Subcutaneous abdominal adipose tissue (tissue), 5 donors: ENCODE measurements around the gene CNIH4.
"Not testable (repeated sequence)": the region's sequence is repeated elsewhere in the genome, so short reads cannot be mapped to it uniquely, and the experiment has no call there.

Experiments used
- H3K27ac ChIP-seq: one replicate; pipeline ENCODE4 v1.7.0; 2013; ENCODE audit warnings: low read depth, mild to moderate bottlenecking, inconsistent platforms, low read length, moderate library complexity
- H3K27me3 ChIP-seq, 5 donors: one replicate each; pipeline ENCODE4 v1.7.0; 2013; ENCODE audit warnings: low read length in 5 of 5, inconsistent platforms in 1 of 5; ENCODE audit not compliant: control insufficient read depth in 5 of 5, insufficient read depth in 4 of 5
- H3K36me3 ChIP-seq, 5 donors: one replicate each; pipeline ENCODE4 v1.7.0; 2013; ENCODE audit warnings: low read length in 5 of 5; ENCODE audit not compliant: control insufficient read depth in 5 of 5, insufficient read depth in 5 of 5
- H3K4me1 ChIP-seq, 5 donors: one replicate each; pipeline ENCODE4 v1.7.0; 2013; ENCODE audit warnings: low read length in 5 of 5, mild to moderate bottlenecking in 3 of 5, moderate library complexity in 1 of 5; ENCODE audit not compliant: control insufficient read depth in 5 of 5, insufficient read depth in 5 of 5
- H3K4me3 ChIP-seq, 5 donors: one replicate each; pipeline ENCODE4 v1.7.0; 2013; ENCODE audit warnings: low read length in 5 of 5, low read depth in 1 of 5
- H3K9ac ChIP-seq, 5 donors: one replicate each; pipeline ENCODE4 v1.7.0; 2013; ENCODE audit warnings: low read length in 5 of 5, mild to moderate bottlenecking in 4 of 5, moderate library complexity in 3 of 5
- H3K9me3 ChIP-seq, 5 donors: one replicate each; pipeline ENCODE4 v1.7.0; 2013; ENCODE audit warnings: low read length in 5 of 5; ENCODE audit not compliant: control insufficient read depth in 5 of 5
- donor health status: healthy.
- donor health status: healthy.
- donor health status: healthy.
- donor health status: healthy.
- donor health status: healthy.

Gene CNIH4

GRCh38 chr1:224356685-224357625 is at the start of gene CNIH4:
TSS of gene CNIH4 (plus strand) at chr1:224356879. CDS start at chr1:224356925, 46 bp downstream.
- Histone ChIP-seq H3K36me3 (no peaks in the 10 kb centered on the region), H3K4me1 (peaks cover 0 to 16% (median 9%) of the 10 kb centered on the region in 5 donors), H3K27me3 (no peaks in the 10 kb centered on the region), H3K9ac (peak within 1 kb of the TSS in 4 of 5 donors; percentile 83 to 89 (median 88)), H3K4me3 (peak within 1 kb of the TSS; percentile 72 to 94 (median 91)), H3K9me3 (no peaks in the 10 kb centered on the region), H3K27ac (peak within 1 kb of the TSS; percentile 92)

GRCh38 chr1:224308064-224308463 is 48.6 kb upstream of the CNIH4 start:
- no peak overlapping the region for H3K27ac ChIP-seq
- H3K9me3 ChIP-seq = no peaks in the 10 kb centered on the region
- peaks cover 22 to 66% (median 56%) of the 10 kb centered on the region in 5 donors for H3K36me3 ChIP-seq
- H3K27me3 ChIP-seq = no peaks in the 10 kb centered on the region
- H3K4me1 ChIP-seq = no peaks in the 10 kb centered on the region
- no peak overlapping the region for H3K4me3 ChIP-seq
- no peak overlapping the region for H3K9ac ChIP-seq

GRCh38 chr1:224311503-224311902 is 45.2 kb upstream of the CNIH4 start:
- H3K27me3 ChIP-seq, H3K9me3 ChIP-seq, H3K27ac ChIP-seq, H3K4me1 ChIP-seq, H3K9ac ChIP-seq, H3K4me3 ChIP-seq: not testable (repeated sequence)
- peaks cover 19 to 54% (median 48%) of the 10 kb centered on the region in 5 donors for H3K36me3 ChIP-seq

GRCh38 chr1:224312025-224312424 is 44.7 kb upstream of the CNIH4 start:
- Histone ChIP-seq H3K4me3 (no peak overlapping the region), H3K9me3 (no peaks in the 10 kb centered on the region), H3K27ac (no peak overlapping the region), H3K9ac (no peak overlapping the region), H3K4me1 (no peaks in the 10 kb centered on the region), H3K36me3 (peaks cover 18 to 51% (median 47%) of the 10 kb centered on the region in 5 donors), H3K27me3 (no peaks in the 10 kb centered on the region)

- Histone ChIP-seq H3K9me3 (no peaks in the 10 kb centered on the region), H3K4me3 (no peak overlapping the region), H3K27me3 (no peaks in the 10 kb centered on the region), H3K27ac (no peak overlapping the region), H3K9ac (no peak overlapping the region), H3K4me1 (no peaks in the 10 kb centered on the region), H3K36me3 (peaks cover 15 to 26% (median 24%) of the 10 kb centered on the region in 5 donors)
Measured at GRCh38 chr1:224317383-224318045, 39.2 kb upstream of the CNIH4 start.

- H3K4me3 ChIP-seq = no peak overlapping the region
- H3K9ac ChIP-seq = no peak overlapping the region
- peaks cover 3 to 14% (median 10%) of the 10 kb centered on the region in 5 donors for H3K36me3 ChIP-seq
- no peaks in the 10 kb centered on the region for H3K27me3 ChIP-seq
- H3K4me1 ChIP-seq = no peaks in the 10 kb centered on the region
- H3K27ac ChIP-seq = no peak overlapping the region
- H3K9me3 ChIP-seq = no peaks in the 10 kb centered on the region
Measured at GRCh38 chr1:224321706-224322105, 35.0 kb upstream of the CNIH4 start.

GRCh38 chr1:224325959-224326358 is 30.7 kb upstream of the CNIH4 start:
- Histone ChIP-seq H3K27ac (no peak overlapping the region), H3K9me3 (no peaks in the 10 kb centered on the region), H3K27me3 (no peaks in the 10 kb centered on the region), H3K36me3 (peaks cover 3 to 8% (median 4%) of the 10 kb centered on the region in 5 donors), H3K4me1 (peaks cover 2 to 25% (median 21%) of the 10 kb centered on the region in 5 donors), H3K9ac (no peak overlapping the region), H3K4me3 (no peak overlapping the region)

GRCh38 chr1:224328644-224329043 is 28.0 kb upstream of the CNIH4 start:
- Histone ChIP-seq H3K9ac (peak overlapping the region in 2 of 5 donors; percentile 90 to 98), H3K9me3 (no peaks in the 10 kb centered on the region), H3K4me3 (no peak overlapping the region), H3K27me3 (no peaks in the 10 kb centered on the region), H3K36me3 (peaks cover 3 to 8% (median 4%) of the 10 kb centered on the region in 5 donors), H3K4me1 (peaks cover 2 to 28% (median 22%) of the 10 kb centered on the region in 5 donors), H3K27ac (no peak overlapping the region)

GRCh38 chr1:224329484-224329841 is 27.2 kb upstream of the CNIH4 start:
- peaks cover 3 to 7% (median 3%) of the 10 kb centered on the region in 5 donors for H3K36me3 ChIP-seq
- H3K9me3 ChIP-seq = no peaks in the 10 kb centered on the region
- H3K4me3 ChIP-seq = peak overlapping the region; percentile 83 to 100 (median 99)
- H3K27ac ChIP-seq = peak overlapping the region; percentile 95
- peak overlapping the region; percentile 85 to 100 (median 98) for H3K9ac ChIP-seq
- no peaks in the 10 kb centered on the region for H3K27me3 ChIP-seq
- peaks cover 2 to 28% (median 22%) of the 10 kb centered on the region in 5 donors for H3K4me1 ChIP-seq
